Neural cell (in vitro differentiated cells): ENCODE measurements around the gene SSBP2. TPM values are rescaled to one million over a fixed set of nuclear protein-coding genes. Genes with fewer than 3 reads are reported as not detected.

Experiments
- H2AFZ ChIP-seq: fragments of 200-600, 300-800 bp; sonication (generic), shearing (Covaris generic); 2 replicates; pipeline ENCODE4 v1.6.0; 2014; ENCODE audit warnings: low read depth, mild to moderate bottlenecking, antibody characterized with exemption, low read length, moderate library complexity
- H3F3A ChIP-seq: fragments of 200-600 bp; shearing (Covaris generic); 2 replicates; pipeline ENCODE4 v1.6.1; 2016; ENCODE audit warnings: mild to moderate bottlenecking, moderate library complexity, mixed read lengths, antibody characterized with exemption, low read length; ENCODE audit not compliant: insufficient read depth, poor library complexity, severe bottlenecking
- H3K27ac ChIP-seq: fragments of 200-600, 300-800 bp; sonication (generic), shearing (Covaris generic); 2 replicates; pipeline ENCODE4 v1.5.1; 2014; ENCODE audit warnings: mild to moderate bottlenecking, low read length, moderate library complexity
- H3K27me3 ChIP-seq: fragments of 300-800, 200-600 bp; sonication (generic), shearing (Covaris generic); 2 replicates; pipeline ENCODE4 v1.6.0; 2014; ENCODE audit warnings: mild to moderate bottlenecking, low read depth, low read length, moderate library complexity; ENCODE audit not compliant: insufficient read depth
- H3K36me3 ChIP-seq: fragments of 300-800, 200-600 bp; sonication (generic), shearing (Covaris generic); 2 replicates; pipeline ENCODE4 v1.5.1; 2014; ENCODE audit warnings: mild to moderate bottlenecking, antibody characterized with exemption, low read length, moderate library complexity; ENCODE audit not compliant: insufficient read depth
- H3K4me2 ChIP-seq: fragments of 300-800, 200-600 bp; sonication (generic), shearing (Covaris generic); 2 replicates; pipeline ENCODE4 v1.6.0; 2014; ENCODE audit warnings: mild to moderate bottlenecking, low read length
- H3K4me3 ChIP-seq: fragments of 300-800, 200-600 bp; sonication (generic), shearing (Covaris generic); 2 replicates; pipeline ENCODE4 v1.5.1; 2014; ENCODE audit warnings: mild to moderate bottlenecking, low read length, moderate library complexity
- H3K79me2 ChIP-seq: fragments of 200-600 bp; shearing (Covaris generic); replicated peaks from 2 replicates; pipeline ENCODE4 v1.6.0; 2014; ENCODE audit warnings: mild to moderate bottlenecking, low read length, moderate library complexity; ENCODE audit not compliant: insufficient read depth
- H3K9ac ChIP-seq: fragments of 300-800, 200-600 bp; sonication (generic), shearing (Covaris generic); 2 replicates; pipeline ENCODE4 v1.6.1; 2016; ENCODE audit warnings: mild to moderate bottlenecking, low read length, mixed read lengths
- H3K9me2 ChIP-seq: fragments of 200-600 bp; shearing (Covaris generic); 2 replicates; pipeline ENCODE4 v1.6.1; 2016; ENCODE audit warnings: mild to moderate bottlenecking, low read length, mixed read lengths; ENCODE audit not compliant: insufficient read depth
- H3K9me3 ChIP-seq: fragments of 200-600, 300-800 bp; sonication (generic), shearing (Covaris generic); 2 replicates; pipeline ENCODE4 v1.6.1; 2016; ENCODE audit warnings: mild to moderate bottlenecking, mixed run types, low read length, moderate library complexity, mixed read lengths
- H4K20me1 ChIP-seq: fragments of 200-600 bp; shearing (Covaris generic); 2 replicates; pipeline ENCODE4 v1.6.1; 2016; ENCODE audit warnings: mild to moderate bottlenecking, mixed run types; ENCODE audit not compliant: insufficient read depth
- EP300 ChIP-seq: fragments of 450-650 bp; conservative IDR thresholded peaks from 2 replicates; pipeline ENCODE4 v1.6.1; 2014; ENCODE audit warnings: antibody characterized with exemption, mild to moderate bottlenecking, moderate library complexity; ENCODE audit not compliant: poor library complexity, severe bottlenecking
- EZH2 ChIP-seq: fragments of 200-600, 300-800 bp; shearing (Covaris generic), sonication (generic); IDR thresholded peaks from 2 replicates; pipeline ENCODE4 v1.6.1; 2014; ENCODE audit warnings: antibody characterized with exemption, low read length, borderline replicate concordance, mild to moderate bottlenecking; ENCODE audit not compliant: insufficient read depth, poor library complexity, severe bottlenecking
- MXI1 ChIP-seq: fragments of 450-650 bp; conservative IDR thresholded peaks from 2 replicates; pipeline ENCODE4 v1.6.1; 2014; ENCODE audit warnings: antibody characterized with exemption, mild to moderate bottlenecking; ENCODE audit not compliant: poor library complexity, severe bottlenecking
- POLR2AphosphoS5 ChIP-seq: IDR thresholded peaks from 2 replicates; pipeline ENCODE4 v1.6.1; 2012
- RAD21 ChIP-seq: fragments of 450-650 bp; conservative IDR thresholded peaks from 2 replicates; pipeline ENCODE4 v1.6.1; 2014; ENCODE audit warnings: antibody characterized with exemption, mild to moderate bottlenecking, moderate library complexity
- REST ChIP-seq: IDR thresholded peaks from 2 replicates; pipeline ENCODE4 v1.6.1; 2012; ENCODE audit warnings: borderline replicate concordance
- SMC3 ChIP-seq: fragments of 450-650 bp; conservative IDR thresholded peaks from 2 replicates; pipeline ENCODE4 v1.6.1; 2014; ENCODE audit warnings: antibody characterized with exemption, mild to moderate bottlenecking, moderate library complexity; ENCODE audit not compliant: poor library complexity
- TAF1 ChIP-seq: IDR thresholded peaks from 2 replicates; pipeline ENCODE4 v1.6.1; 2012; ENCODE audit warnings: low read depth
- polyA plus RNA-seq: library from polyadenylated mRNA; depleted of rRNA; stranded (reverse); fragments of >200 nt; gene quantifications from 2 replicates; pipeline ENCODE4 v1.2.3, GENCODE V29; 2014
- TF ChIP-seq, protein P1 (sequence below): fragments of 450-650 bp; IDR thresholded peaks from 2 replicates; pipeline ENCODE4 v1.5.1; 2014; ENCODE audit warnings: antibody characterized with exemption, mild to moderate bottlenecking, moderate library complexity; ENCODE audit not compliant: poor library complexity, severe bottlenecking

Gene SSBP2
- polyA plus RNA-seq, 1 donor from 2014 or later = 128 TPM

DNA sequence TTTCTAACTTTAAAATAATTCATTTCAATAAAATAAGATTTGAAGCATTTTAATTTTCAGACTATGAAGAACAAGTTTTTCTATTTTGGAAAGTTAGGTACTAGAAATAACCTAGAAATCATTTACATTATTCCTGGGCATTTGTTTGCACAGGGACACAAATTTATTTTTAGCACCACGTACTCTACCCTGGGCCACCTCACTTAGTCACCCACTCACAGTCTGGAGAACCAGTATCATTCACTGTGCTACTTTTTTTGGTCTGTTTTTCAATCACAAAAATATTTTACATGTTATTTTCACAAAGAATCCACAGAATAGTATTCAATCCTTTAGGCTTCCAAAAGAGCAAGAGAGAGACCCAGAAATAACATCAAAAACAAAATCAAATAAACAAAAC lies 228.3 kb downstream of the SSBP2 start:
- Histone ChIP-seq H3K36me3 (no peaks in the 10 kb centered on the region), H3K79me2 (no peaks in the 10 kb centered on the region), H3K9me2 (no peaks in the 10 kb centered on the region), H4K20me1 (no peaks in the 10 kb centered on the region), H3F3A (no peaks in the 10 kb centered on the region), H3K4me2 (no peak overlapping the region), H3K27me3 (no peaks in the 10 kb centered on the region), H3K9ac (no peak overlapping the region), H3K9me3 (no peaks in the 10 kb centered on the region), H3K27ac (no peak overlapping the region), H3K4me3 (no peak overlapping the region), H2AFZ (no peak overlapping the region)
- TF ChIP-seq, protein P1, sequence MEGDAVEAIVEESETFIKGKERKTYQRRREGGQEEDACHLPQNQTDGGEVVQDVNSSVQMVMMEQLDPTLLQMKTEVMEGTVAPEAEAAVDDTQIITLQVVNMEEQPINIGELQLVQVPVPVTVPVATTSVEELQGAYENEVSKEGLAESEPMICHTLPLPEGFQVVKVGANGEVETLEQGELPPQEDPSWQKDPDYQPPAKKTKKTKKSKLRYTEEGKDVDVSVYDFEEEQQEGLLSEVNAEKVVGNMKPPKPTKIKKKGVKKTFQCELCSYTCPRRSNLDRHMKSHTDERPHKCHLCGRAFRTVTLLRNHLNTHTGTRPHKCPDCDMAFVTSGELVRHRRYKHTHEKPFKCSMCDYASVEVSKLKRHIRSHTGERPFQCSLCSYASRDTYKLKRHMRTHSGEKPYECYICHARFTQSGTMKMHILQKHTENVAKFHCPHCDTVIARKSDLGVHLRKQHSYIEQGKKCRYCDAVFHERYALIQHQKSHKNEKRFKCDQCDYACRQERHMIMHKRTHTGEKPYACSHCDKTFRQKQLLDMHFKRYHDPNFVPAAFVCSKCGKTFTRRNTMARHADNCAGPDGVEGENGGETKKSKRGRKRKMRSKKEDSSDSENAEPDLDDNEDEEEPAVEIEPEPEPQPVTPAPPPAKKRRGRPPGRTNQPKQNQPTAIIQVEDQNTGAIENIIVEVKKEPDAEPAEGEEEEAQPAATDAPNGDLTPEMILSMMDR = no peak
- TF ChIP-seq TAF1 (no peak), POLR2AphosphoS5 (no peak), REST (no peak), EZH2 (no peak), SMC3 (no peak), RAD21 (no peak), EP300 (no peak), MXI1 (no peak)

DNA sequence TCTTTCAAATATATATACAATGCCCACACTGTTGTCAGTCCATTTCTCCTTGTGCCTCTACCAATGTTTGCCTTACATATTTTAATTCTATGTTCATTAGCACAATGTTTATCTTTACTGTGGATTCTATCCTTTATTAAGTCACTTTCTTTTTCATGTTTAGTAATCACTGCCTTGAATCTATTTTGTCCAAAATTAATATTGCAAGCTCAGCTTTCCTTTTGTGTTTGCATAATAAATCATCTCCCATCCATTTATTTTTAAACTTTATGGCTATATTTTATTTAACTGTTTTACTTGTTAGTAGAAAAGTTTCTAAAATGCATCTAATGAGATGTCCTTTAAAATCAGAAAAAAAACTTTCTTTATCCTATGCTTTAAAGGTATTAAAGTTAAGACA lies 230.1 kb downstream of the SSBP2 start:
- no peak for TF ChIP-seq REST
- no peak for TF ChIP-seq SMC3
- TF ChIP-seq RAD21 = no peak
- no peak for TF ChIP-seq EZH2
- TF ChIP-seq, protein P1 = no peak
- no peaks in the 10 kb centered on the region for H3K79me2 ChIP-seq
- no peak overlapping the region for H3K9ac ChIP-seq
- no peak overlapping the region for H3K27ac ChIP-seq
- no peaks in the 10 kb centered on the region for H3K9me3 ChIP-seq
- H3K9me2 ChIP-seq = no peaks in the 10 kb centered on the region
- no peak overlapping the region for H3K4me3 ChIP-seq
- H3F3A ChIP-seq = no peaks in the 10 kb centered on the region
- H4K20me1 ChIP-seq = no peaks in the 10 kb centered on the region
- H3K4me2 ChIP-seq = no peak overlapping the region
- no peaks in the 10 kb centered on the region for H3K27me3 ChIP-seq
- no peak overlapping the region for H2AFZ ChIP-seq
- H3K36me3 ChIP-seq = no peaks in the 10 kb centered on the region
